Measurements from ENCODE around the gene TTLL10. TPM values are rescaled to one million over a fixed set of nuclear protein-coding genes. Genes with fewer than 3 reads are reported as not detected.

The TTLL10 gene
- total RNA-seq, 1 donor from 2014 or later: not detected

DNA sequence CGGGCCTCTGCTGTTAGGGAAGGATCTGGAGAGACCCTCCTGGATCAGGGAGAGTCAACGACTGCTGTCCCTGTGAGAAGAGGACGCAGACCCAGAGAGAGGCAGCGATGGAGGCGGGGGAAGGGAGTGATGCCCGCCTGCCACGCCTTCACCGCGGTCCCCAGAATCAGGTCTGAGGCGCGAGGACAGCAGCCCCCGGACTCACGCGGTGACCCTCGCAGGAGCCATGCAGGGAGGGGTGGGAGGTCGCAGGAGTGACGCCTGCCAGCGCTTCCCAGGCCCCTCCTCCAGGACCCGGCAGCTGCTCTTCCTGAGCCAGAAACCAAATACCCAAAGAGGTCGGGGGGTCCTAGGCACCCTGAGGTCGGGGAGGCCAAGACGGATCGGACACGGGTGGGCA, 46.5 kb downstream of the TTLL10 start:
- DNase-seq (ENCODE audit: low read depth) (no peak), FAIRE-seq (no peak)
- no peaks in the 10 kb centered on the region for H3K27me3 ChIP-seq (ENCODE audit: control insufficient read depth, insufficient read depth, low read length)
- H3K4me3 ChIP-seq (ENCODE audit: low read depth, low read length): no peak overlapping the region
- TF ChIP-seq, protein P1, sequence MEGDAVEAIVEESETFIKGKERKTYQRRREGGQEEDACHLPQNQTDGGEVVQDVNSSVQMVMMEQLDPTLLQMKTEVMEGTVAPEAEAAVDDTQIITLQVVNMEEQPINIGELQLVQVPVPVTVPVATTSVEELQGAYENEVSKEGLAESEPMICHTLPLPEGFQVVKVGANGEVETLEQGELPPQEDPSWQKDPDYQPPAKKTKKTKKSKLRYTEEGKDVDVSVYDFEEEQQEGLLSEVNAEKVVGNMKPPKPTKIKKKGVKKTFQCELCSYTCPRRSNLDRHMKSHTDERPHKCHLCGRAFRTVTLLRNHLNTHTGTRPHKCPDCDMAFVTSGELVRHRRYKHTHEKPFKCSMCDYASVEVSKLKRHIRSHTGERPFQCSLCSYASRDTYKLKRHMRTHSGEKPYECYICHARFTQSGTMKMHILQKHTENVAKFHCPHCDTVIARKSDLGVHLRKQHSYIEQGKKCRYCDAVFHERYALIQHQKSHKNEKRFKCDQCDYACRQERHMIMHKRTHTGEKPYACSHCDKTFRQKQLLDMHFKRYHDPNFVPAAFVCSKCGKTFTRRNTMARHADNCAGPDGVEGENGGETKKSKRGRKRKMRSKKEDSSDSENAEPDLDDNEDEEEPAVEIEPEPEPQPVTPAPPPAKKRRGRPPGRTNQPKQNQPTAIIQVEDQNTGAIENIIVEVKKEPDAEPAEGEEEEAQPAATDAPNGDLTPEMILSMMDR (IDR thresholded peaks at IDR 0.05; ENCODE audit: insufficient read depth, low read length, severe bottlenecking): no peak
- H3K36me3 ChIP-seq (ENCODE audit: control insufficient read depth, insufficient read depth, low read length): peaks cover 37% of the 10 kb centered on the region

- H3K27me3 ChIP-seq (ENCODE audit: control insufficient read depth, insufficient read depth, low read length): no peaks in the 10 kb centered on the region
- TF ChIP-seq, protein P1 (IDR thresholded peaks at IDR 0.05; ENCODE audit: insufficient read depth, low read length, severe bottlenecking): no peak
- FAIRE-seq (no peak), DNase-seq (ENCODE audit: low read depth) (no peak)
- peaks cover 42% of the 10 kb centered on the region for H3K36me3 ChIP-seq (ENCODE audit: control insufficient read depth, insufficient read depth, low read length)
- no peak overlapping the region for H3K4me3 ChIP-seq (ENCODE audit: low read depth, low read length)
Measured at GRCh38 chr1:1221887-1222574, 48.4 kb downstream of the TTLL10 start.

- Histone ChIP-seq H3K36me3 (ENCODE audit: control insufficient read depth, insufficient read depth, low read length) (peaks cover 41% of the 10 kb centered on the region), H3K4me3 (ENCODE audit: low read depth, low read length) (no peak overlapping the region), H3K27me3 (ENCODE audit: control insufficient read depth, insufficient read depth, low read length) (no peaks in the 10 kb centered on the region)
- TF ChIP-seq, protein P1 (IDR thresholded peaks at IDR 0.05; ENCODE audit: insufficient read depth, low read length, severe bottlenecking): no peak
- DNase-seq (ENCODE audit: low read depth) (no peak), FAIRE-seq (peak; percentile 99)
Measured at GRCh38 chr1:1222575-1223225, 49.0 kb downstream of the TTLL10 start.

DNA sequence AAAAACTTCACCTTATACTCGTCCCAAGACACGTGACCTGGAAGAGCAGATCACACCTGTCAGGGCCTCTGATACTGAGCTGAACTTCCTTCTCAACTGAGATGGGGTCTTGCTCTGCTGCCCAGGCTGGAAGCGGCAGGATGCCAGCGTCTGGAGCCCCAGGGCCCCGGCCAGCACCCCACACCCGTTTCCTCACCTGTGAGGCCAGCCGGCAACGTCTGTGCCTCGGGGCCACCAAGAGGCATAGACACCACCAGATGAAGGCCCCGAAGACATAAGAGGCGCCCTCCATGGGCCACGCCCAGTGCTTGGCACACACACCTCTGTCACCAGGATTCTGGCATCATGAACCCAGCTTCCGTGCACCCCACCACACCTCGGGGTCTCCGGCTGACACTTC, 49.6 kb downstream of the TTLL10 start:
- peaks cover 43% of the 10 kb centered on the region for H3K36me3 ChIP-seq (ENCODE audit: control insufficient read depth, insufficient read depth, low read length)
- no peak overlapping the region for H3K4me3 ChIP-seq (ENCODE audit: low read depth, low read length)
- no peaks in the 10 kb centered on the region for H3K27me3 ChIP-seq (ENCODE audit: control insufficient read depth, insufficient read depth, low read length)
- DNase-seq (ENCODE audit: low read depth) (no peak), FAIRE-seq (no peak)
- TF ChIP-seq, protein P1 (IDR thresholded peaks at IDR 0.05; ENCODE audit: insufficient read depth, low read length, severe bottlenecking): no peak

DNA sequence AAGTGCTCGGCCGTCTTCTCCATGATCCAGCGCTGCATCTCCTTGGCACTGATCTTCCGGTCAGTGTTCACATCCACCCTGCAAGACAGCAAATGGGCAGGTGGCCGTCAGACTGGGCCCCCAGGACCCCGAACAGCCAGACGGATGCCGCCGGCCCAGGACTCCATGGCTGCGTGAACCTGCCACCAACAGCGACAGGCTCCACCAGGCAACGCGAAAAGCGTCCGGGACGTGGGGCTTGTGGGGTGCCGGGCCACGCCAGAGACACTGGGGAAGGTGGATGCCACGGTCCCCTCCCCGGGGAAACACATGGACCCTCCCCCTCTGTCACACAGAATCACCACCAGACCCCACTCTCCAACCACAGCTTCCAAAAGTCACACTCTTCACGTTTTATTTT, 50.2 kb downstream of the TTLL10 start:
- H3K36me3 ChIP-seq (ENCODE audit: control insufficient read depth, insufficient read depth, low read length): peaks cover 43% of the 10 kb centered on the region
- TF ChIP-seq, protein P1 (IDR thresholded peaks at IDR 0.05; ENCODE audit: insufficient read depth, low read length, severe bottlenecking): no peak
- no peak for FAIRE-seq

More for the DNA sequence above, 50.2 kb downstream of the TTLL10 start:
- Histone ChIP-seq H3K4me3 (ENCODE audit: low read depth, low read length) (no peak overlapping the region), H3K27me3 (ENCODE audit: control insufficient read depth, insufficient read depth, low read length) (no peaks in the 10 kb centered on the region)
- no peak for DNase-seq (ENCODE audit: low read depth)
